NCI-H1092 treated with DMSO at 0.1 percent for 48 hours (cell line): ENCODE measurements around the gene TIFAB.

ENCODE experiments used
- DNase-seq: peaks from one replicate; lab custom pipeline; 2025; lab: John Stamatoyannopoulos, UW

Gene TIFAB

DNA sequence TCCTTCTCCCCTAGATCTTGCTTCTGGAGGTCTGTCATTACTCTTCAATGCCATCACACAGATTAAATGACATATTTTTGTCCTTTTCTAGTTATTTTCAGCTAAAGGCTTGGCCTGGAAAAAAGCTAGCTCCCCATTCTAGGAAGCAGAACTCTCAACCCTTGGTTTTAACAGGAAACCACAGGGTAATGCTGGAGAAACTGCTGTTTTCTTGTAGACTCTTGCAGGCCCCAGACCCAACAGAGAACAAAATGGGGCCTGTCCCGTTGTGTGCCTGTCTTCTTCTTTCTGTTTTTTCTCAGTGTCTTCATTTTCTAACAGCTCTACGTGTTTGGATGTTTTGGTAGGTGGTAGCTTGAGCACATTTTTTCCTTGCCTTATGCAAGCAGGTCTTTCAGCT is 26.5 kb downstream of the TIFAB start:
- DNase-seq, result no peak

DNA sequence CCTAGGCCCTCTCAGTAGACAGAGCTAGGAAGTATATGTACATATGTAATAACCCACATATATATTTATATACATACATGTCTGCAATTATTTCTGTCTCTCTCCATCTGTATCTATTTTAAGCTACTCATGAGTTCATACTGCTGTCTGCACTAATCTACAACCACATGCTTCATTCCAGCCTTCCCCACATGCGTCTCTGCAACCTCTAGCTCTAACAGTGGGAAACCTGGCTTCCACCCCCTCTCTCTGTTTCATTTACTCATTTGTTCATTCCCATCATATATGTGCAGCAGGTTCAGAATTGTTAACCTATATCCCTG is 28.3 kb downstream of the TIFAB start:
- no peak for DNase-seq

DNA sequence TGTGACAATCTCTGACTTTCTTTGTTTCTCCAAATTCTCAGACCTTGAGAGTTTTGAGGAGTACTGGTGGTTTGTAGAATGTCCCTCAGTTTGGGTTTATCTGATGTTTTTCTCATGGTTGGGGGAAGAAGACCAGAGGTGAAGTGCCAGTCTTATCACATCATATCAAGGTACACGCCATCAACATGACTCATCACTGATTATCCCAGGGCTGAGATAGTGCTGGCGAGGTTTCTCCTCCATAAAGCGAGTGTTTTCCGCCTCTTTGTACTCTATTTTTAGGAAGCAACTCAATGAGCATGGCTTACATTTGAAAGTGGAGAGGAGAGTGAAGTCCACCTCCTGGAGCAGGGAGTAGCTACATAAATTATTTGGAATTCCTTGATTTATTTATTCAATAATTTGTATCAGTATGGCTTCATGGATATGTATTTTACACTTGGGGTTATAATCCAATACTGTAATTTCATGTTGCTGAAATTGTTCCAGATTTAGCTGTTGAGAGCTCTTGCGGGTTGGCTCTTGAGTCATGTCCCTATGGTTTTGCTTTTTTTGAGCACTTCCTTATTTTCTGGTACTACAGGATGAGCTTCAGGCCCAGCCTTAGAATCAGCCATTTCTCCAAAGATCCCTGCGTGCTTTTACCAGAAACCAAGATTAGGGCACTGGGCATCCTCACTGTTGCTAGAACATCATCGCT is 28.9 kb downstream of the TIFAB start:
- DNase-seq, result no peak

DNA sequence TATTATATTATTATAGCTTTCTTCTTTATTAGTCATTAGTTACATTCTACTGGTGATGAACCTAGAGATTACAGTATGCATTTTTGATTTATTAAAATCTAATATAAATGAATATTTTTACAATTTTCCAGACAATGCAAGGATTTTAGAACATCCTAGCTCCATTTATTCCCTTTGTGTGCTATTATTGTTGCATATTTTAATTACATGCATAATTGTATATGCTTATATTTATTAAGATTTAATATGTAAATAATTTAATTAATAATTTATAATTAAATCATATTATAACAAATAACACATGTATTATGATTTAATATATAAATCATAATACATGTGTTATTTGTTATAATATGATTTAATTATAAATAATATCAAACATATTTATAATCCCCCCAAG is 29.7 kb downstream of the TIFAB start:
- no peak for DNase-seq

DNA sequence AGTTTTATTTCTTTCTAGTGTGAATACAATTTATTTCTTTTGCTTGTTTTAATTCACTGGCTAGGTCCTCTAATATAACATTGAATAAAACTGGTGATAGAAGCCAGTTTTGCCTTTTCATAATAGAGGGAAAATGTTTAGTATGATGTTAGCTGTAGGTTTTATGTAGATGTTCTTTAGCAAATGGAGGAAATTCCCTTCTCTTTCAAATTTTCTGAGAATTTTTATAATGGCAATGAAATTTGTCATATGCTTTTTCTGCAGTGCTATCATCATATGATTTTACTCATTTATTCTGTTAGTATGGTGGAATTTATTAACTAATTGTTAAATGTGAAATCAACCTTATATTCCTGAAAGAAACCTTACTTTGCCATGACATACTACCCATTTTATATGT is 35.1 kb downstream of the TIFAB start:
- no peak for DNase-seq

DNA sequence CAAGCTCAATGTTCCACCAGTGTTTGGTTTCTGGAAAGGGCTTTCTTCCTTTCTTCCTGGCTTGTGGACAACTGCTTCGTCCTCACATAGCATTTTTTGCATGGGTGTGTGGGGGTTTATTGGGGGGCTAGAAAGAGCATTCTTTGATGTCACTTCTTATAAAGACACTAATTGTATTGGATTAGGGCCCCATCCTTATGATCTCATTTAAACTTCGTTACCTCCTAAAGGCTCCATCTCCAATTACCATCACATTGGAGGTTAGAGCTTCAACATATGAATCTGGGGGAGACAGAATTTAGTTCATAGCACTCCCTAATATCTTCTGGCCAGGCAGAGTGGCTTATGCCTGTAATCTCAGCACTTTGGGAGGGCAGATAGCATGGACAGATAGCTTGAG is 47.1 kb downstream of the TIFAB start:
- DNase-seq, result no peak

DNA sequence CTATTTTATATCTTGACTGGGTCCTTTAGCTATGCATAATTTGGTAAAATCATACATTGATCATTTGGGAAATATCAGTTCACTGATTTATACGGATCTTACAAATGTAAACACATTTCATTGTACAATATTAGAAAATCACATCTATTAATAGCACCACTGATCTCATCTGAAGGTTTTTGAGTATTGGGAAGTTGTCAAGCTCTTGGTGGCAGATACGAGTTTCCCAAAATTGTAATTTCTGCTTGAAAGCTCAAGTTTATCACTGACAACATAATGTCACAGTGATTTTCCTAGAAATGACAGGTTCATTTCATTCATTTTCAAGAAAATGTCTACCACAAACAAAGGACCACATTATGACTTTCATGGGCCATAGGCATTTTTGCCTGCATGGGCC is 50.1 kb downstream of the TIFAB start:
- DNase-seq, result no peak

DNA sequence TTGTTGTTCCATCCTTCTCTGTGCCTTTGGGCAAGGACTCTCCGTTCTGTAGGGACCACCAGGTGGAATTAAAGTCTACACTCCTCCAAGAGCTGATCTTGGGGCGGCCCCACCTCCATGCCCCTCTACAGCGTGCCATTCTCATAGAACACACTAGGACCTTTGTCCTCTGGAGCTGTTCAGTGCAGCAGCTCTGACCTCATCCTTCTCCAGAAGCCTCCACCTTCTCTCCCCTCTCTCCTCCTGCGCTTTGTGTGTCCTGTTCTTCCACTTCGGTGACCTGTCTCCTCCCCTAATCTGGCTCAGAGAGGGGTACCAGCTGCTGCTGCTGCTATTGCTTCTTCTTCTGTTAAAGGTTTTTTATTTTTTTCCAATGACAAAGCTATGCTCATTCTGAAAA is 51.3 kb downstream of the TIFAB start:
- no peak for DNase-seq

DNA sequence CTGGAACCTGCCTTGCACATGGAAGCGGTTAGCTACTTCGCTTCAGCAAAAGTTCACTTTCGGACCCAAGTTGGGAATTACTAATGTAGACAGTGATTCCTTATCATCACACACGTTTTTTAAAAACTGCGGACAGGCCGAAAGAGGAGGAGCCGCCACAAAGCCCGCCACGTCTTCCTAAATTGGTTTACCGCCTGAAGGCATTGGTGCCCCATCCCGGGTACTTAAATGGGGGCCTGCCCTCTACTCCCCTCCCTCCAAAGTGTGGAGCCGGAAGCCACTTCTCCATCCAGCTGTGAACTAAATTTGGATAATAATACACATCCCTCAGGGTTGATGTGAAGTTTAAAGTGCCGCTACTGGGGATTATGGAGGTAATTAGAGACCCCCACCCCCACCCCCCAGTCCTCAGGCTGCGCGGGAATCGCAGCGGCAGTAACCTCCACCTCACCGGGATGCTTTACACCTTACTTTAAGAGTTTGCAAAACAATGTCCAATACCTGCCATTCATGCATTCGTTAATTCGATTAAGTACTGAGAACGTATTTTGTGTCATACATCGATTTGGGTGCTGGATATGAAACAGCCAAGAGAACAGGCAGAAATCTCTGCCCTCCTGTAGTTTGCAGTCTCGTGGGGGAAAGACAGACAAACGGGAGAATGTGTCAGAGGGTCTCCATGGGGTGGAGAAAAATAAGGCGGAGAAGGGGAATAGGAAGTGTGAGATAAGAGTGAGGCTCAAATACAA is 52.2 kb downstream of the TIFAB start:
- DNase-seq, result no peak

DNA sequence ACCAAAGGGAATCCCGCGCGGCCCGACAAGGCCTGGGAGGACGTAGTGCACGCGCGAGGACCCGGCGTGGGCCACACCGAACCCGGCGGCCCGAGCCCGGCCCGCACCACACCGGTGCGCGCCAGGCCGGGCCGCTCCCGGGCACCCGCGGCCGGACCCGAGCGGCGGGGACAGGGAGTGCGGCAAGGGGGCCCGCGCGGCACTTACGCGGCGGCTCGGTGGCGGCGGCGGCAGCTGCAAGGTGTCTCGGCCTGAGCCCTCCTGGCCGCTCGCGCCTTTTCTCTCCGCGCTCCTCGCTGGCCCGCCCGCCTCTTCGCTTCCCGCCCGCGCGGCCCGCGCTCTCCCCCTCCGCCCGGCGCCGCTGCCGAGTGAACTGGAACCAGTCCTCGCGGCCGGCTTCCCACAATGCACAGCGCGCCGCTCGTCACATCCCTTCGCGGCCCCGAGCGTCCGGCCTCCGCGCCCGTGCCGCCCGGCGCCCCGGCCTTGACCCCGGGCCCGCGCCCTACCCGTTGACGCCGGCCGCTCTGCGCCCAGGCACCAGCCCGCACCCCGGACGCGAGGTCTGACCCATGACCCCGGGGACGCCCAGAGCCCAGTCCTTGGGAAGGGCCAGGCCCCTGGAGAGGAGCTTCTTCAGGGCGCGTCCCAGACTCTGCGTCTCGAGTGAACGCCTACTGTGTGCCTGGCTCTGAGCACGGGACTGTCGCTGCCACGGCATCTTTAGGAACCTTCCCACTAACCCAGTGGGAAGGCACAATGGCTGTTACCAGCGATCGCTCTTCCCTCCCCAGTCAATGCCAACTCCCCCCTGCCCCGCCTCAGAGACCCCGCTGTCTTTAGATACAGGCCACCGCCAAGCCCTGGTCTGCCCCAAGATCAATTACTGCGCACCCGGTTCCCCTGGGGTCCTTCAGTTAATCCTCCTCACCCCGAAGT is 53.0 kb downstream of the TIFAB start, which contains the start of gene MACROH2A1:
MACROH2A1 (minus strand) TSS at position 377 of the 939 bp plus-strand sequence. CDS start 10,138 bp downstream, outside the sequence.
- peak; percentile 71 for DNase-seq

DNA sequence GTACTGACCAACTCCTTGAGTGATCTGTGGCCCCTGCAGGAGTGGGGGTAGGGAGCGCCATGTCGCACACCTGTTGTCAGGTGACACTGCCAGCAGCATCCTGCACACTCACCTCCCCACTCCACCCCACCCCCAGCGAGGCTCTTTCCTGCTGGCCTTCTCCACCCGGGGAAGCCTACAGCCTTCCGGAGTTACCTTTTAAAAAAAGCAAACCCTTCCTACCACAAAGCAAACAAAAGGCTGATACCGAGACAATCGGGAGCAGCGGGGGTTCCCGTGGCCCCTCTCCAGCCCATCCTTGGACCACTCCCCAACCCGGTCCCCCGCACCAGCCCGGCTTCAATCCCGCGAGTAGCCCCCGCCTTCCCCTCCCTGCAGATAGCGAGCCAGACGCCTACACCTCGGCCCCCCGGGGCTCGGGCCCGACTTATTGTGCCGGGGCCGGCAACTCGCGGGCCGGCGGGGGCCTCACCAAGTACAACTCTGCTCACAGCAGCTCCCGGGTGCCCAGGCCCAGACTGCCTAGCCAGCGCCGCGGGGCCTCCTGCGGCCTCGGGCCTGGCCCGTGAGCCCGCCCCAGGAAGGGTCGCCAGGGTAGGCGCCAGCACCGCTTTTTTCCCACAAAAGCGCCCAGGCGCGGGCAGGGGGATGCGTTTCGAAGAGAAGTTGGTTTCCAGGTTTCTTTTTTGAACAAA is 53.8 kb downstream of the TIFAB start:
- peak; percentile 27 for DNase-seq
